Panc1 (cell line): ENCODE data around the gene IMPG2. TPM values are rescaled to one million over a fixed set of nuclear protein-coding genes. Genes with fewer than 3 reads are reported as not detected.

ENCODE experiments used
- ATAC-seq: fragments of 200-7000 bp; cut with Tn5 transposase; 2 replicates; pipeline ENCODE4 v1.9.1; 2020; ENCODE audit warnings: mild to moderate bottlenecking, moderate library complexity
- BruUV-seq: library from RNA; stranded (reverse); fragments of 400-500 nt; replicated peaks from 2 replicates; lab custom pipeline; 2021; lab: Mats Ljungman, UMichigan
- CTCF ChIA-PET: fragments of 300-600 bp; sonication (Branson Sonifier 250); formaldehyde crosslinking; loops from one replicate; lab custom pipeline; 2022; ENCODE audit warnings: antibody characterized with exemption; lab: Charles Lee
- POLR2A ChIA-PET: fragments of 300-600 bp; sonication (Branson Sonifier 250); formaldehyde crosslinking; loops from one replicate; lab custom pipeline; 2022; ENCODE audit warnings: antibody characterized with exemption; lab: Charles Lee
- DNase-seq: peaks from one replicate; pipeline ENCODE4 v3.0.0-alpha.2; 2010; ENCODE audit warnings: low read depth, low spot score
- H3K27ac ChIP-seq: 2 replicates; pipeline ENCODE4 v1.5.1; 2011; ENCODE audit warnings: mild to moderate bottlenecking, low read length, inconsistent platforms
- H3K27me3 ChIP-seq: fragments of 200-500 bp; sonication (Bioruptor generic); 2 replicates; pipeline ENCODE4 v1.6.0; 2014; ENCODE audit warnings: low read length, inconsistent platforms; ENCODE audit not compliant: control insufficient read depth, insufficient read depth
- H3K36me3 ChIP-seq: fragments of 200-500 bp; sonication (Bioruptor generic); 2 replicates; pipeline ENCODE4 v1.5.1; 2014; ENCODE audit warnings: inconsistent platforms, mild to moderate bottlenecking, low read length, moderate library complexity; ENCODE audit not compliant: control insufficient read depth, insufficient read depth
- H3K4me1 ChIP-seq: 2 replicates; pipeline ENCODE4 v1.5.1; 2011; ENCODE audit warnings: inconsistent platforms, mild to moderate bottlenecking, low read length, moderate library complexity; ENCODE audit not compliant: control insufficient read depth, insufficient read depth
- H3K4me3 ChIP-seq, 2 experiments: 2 replicates each; pipeline ENCODE4 v1.5.1; 2011 to 2012; ENCODE audit warnings: low read depth in 2 of 2, low read length in 2 of 2, mild to moderate bottlenecking in 2 of 2, inconsistent platforms in 1 of 2, moderate library complexity in 1 of 2
- H3K9me3 ChIP-seq: fragments of 200-500 bp; sonication (Bioruptor generic); 2 replicates; pipeline ENCODE4 v1.5.1; 2014; ENCODE audit warnings: low read depth, mild to moderate bottlenecking, inconsistent platforms, low read length, moderate library complexity; ENCODE audit not compliant: control insufficient read depth, insufficient read depth
- POLR2AphosphoS5 ChIP-seq: IDR thresholded peaks from 2 replicates; pipeline ENCODE4 v1.6.1; 2012; ENCODE audit warnings: mild to moderate bottlenecking, low read depth, low read length, moderate library complexity
- SIN3A ChIP-seq: IDR thresholded peaks from 2 replicates; pipeline ENCODE4 v1.6.1; 2012; ENCODE audit warnings: low read depth, mild to moderate bottlenecking, low read length, moderate library complexity, borderline replicate concordance; ENCODE audit not compliant: insufficient read depth
- TCF7L2 ChIP-seq: IDR thresholded peaks from 2 replicates; pipeline ENCODE4 v1.6.1; 2011; ENCODE audit warnings: mild to moderate bottlenecking, low read depth, low read length, inconsistent platforms
- in situ Hi-C: cut with HindIII; loops from 2 replicates; pipeline ENCODE4 v1.10.0; 2016; ENCODE audit warnings: low sequenced_read_pairs, low pct_unique_long_range_greater_than_20kb
- intact Hi-C: fragments of 100-400 bp; cut with micrococcal nuclease; formaldehyde crosslinking; loops from one replicate; pipeline ENCODE4 v1.10.0; 2022; ENCODE audit not compliant: unreplicated experiment
- total RNA-seq: library from RNA; stranded (reverse); gene quantifications from one replicate; pipeline ENCODE4 v1.2.1, GENCODE V29; 2021; ENCODE audit not compliant: unreplicated experiment
- TF ChIP-seq, protein P1 (sequence below): fragments of 450-650 bp; IDR thresholded peaks from 2 replicates; pipeline ENCODE4 v1.5.1; 2017; ENCODE audit warnings: mild to moderate bottlenecking
- TF ChIP-seq, protein P2 (sequence below), 2 experiments: IDR thresholded peaks; 2 replicates each; pipeline ENCODE4 v1.6.1; 2011 to 2012; ENCODE audit warnings: low read depth in 2 of 2, control low read depth in 1 of 2, low read length in 1 of 2, mild to moderate bottlenecking in 1 of 2, moderate library complexity in 1 of 2; ENCODE audit not compliant: insufficient read depth in 1 of 2

IMPG2 gene
- total RNA-seq, 1 experiment from 2014 or later, result 0.10 TPM

DNA sequence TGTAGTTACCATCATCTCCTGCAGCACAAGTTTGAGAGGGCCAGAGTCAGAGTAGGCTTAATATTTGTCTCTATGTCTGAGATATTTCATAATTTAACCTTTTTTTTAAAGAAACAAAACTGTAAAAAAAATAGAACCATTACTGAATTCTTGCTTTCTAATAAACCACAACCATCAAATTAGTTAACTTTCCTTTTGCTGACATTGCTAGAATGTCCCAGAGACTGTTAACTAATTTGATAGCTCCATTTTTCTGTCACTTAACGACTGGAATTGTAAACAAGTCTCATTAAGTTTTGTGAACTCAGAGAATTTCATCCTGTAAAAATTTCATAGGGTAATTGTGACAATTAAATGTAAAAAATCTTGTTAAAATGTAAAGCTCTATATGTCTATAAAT, 35.6 kb downstream of the IMPG2 start:
- DNase-seq (no peak), ATAC-seq (no peak)
- H3K4me3 ChIP-seq, result no peak overlapping the region
- no peak for TF ChIP-seq POLR2AphosphoS5
- TF ChIP-seq SIN3A, result no peak
- no peak for TF ChIP-seq TCF7L2
- TF ChIP-seq, protein P1, sequence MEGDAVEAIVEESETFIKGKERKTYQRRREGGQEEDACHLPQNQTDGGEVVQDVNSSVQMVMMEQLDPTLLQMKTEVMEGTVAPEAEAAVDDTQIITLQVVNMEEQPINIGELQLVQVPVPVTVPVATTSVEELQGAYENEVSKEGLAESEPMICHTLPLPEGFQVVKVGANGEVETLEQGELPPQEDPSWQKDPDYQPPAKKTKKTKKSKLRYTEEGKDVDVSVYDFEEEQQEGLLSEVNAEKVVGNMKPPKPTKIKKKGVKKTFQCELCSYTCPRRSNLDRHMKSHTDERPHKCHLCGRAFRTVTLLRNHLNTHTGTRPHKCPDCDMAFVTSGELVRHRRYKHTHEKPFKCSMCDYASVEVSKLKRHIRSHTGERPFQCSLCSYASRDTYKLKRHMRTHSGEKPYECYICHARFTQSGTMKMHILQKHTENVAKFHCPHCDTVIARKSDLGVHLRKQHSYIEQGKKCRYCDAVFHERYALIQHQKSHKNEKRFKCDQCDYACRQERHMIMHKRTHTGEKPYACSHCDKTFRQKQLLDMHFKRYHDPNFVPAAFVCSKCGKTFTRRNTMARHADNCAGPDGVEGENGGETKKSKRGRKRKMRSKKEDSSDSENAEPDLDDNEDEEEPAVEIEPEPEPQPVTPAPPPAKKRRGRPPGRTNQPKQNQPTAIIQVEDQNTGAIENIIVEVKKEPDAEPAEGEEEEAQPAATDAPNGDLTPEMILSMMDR, result no peak
- TF ChIP-seq, protein P2, sequence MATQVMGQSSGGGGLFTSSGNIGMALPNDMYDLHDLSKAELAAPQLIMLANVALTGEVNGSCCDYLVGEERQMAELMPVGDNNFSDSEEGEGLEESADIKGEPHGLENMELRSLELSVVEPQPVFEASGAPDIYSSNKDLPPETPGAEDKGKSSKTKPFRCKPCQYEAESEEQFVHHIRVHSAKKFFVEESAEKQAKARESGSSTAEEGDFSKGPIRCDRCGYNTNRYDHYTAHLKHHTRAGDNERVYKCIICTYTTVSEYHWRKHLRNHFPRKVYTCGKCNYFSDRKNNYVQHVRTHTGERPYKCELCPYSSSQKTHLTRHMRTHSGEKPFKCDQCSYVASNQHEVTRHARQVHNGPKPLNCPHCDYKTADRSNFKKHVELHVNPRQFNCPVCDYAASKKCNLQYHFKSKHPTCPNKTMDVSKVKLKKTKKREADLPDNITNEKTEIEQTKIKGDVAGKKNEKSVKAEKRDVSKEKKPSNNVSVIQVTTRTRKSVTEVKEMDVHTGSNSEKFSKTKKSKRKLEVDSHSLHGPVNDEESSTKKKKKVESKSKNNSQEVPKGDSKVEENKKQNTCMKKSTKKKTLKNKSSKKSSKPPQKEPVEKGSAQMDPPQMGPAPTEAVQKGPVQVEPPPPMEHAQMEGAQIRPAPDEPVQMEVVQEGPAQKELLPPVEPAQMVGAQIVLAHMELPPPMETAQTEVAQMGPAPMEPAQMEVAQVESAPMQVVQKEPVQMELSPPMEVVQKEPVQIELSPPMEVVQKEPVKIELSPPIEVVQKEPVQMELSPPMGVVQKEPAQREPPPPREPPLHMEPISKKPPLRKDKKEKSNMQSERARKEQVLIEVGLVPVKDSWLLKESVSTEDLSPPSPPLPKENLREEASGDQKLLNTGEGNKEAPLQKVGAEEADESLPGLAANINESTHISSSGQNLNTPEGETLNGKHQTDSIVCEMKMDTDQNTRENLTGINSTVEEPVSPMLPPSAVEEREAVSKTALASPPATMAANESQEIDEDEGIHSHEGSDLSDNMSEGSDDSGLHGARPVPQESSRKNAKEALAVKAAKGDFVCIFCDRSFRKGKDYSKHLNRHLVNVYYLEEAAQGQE (IDR thresholded peaks at IDR 0.05; ENCODE audit: insufficient read depth in 1 of 2, low read depth in 2 of 2, low read length in 1 of 2), result no peak
- H3K9me3 ChIP-seq, result no peaks in the 10 kb centered on the region
- no peaks in the 10 kb centered on the region for H3K36me3 ChIP-seq
- no peak overlapping the region for H3K27ac ChIP-seq
- no peaks in the 10 kb centered on the region for H3K4me1 ChIP-seq
- POLR2A ChIA-PET, result no interaction called here
- H3K27me3 ChIP-seq, result no peaks in the 10 kb centered on the region
- CTCF ChIA-PET, result no interaction called here
- intact Hi-C loops, result no loop called here
- in situ Hi-C loops, result no loop called here
- BruUV-seq, result no TSS peak

GRCh38 chr3:101281521-101282030, 38.8 kb downstream of the IMPG2 start:
- H3K4me1 ChIP-seq, result no peaks in the 10 kb centered on the region
- no peak overlapping the region for H3K27ac ChIP-seq
- no peak for DNase-seq
- no peak for ATAC-seq
- intact Hi-C loops (no loop called here), in situ Hi-C loops (no loop called here)
- POLR2A ChIA-PET, result no interaction called here
- BruUV-seq, result no TSS peak
- no peak overlapping the region for H3K4me3 ChIP-seq
- TF ChIP-seq, protein P1, result no peak
- TF ChIP-seq SIN3A (no peak), TCF7L2 (no peak), POLR2AphosphoS5 (no peak)
- TF ChIP-seq, protein P2 (IDR thresholded peaks at IDR 0.05; ENCODE audit: insufficient read depth in 1 of 2, low read depth in 2 of 2, low read length in 1 of 2), result no peak
- no peaks in the 10 kb centered on the region for H3K27me3 ChIP-seq
- CTCF ChIA-PET, result no interaction called here
- H3K9me3 ChIP-seq, result no peaks in the 10 kb centered on the region
- no peaks in the 10 kb centered on the region for H3K36me3 ChIP-seq
